Measurements from ENCODE around the gene ZNF610. TPM values are rescaled to one million over a fixed set of nuclear protein-coding genes. Genes with fewer than 3 reads are reported as not detected.

The ZNF610 gene
- total RNA-seq, 1 donor from 2014 or later, result 5.1 TPM

DNA sequence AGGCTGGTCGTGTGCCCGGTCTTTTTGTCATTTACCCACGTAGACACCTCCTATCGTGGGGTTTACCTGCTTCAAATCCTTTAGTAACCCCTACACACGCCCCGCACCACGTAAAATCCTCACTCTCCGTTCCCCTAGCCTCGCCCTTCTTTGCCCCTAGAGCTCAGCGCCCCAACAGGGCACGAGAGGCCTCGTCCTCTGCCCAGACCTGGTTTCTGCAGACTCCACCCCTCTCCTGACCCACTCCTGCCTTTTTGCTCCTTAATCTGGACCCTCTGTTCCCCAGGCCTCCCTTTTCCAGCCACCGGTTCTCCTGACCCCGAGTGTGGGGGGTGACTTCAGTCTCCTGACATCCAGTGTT lies 62.0 kb downstream of the ZNF610 start:
- H3K27me3 ChIP-seq (ENCODE audit: low read depth), result no peaks in the 10 kb centered on the region
- intact Hi-C loops (cut with micrococcal nuclease), result no loop called here
- peaks cover 38% of the 10 kb centered on the region for H3K9me3 ChIP-seq (replicated peaks)
- H3K4me3 ChIP-seq, result peak overlapping the region; percentile 85
- DNase-seq, result no peak
- H3K27ac ChIP-seq (replicated peaks), result peak overlapping the region; percentile 84
- H3K36me3 ChIP-seq, result peaks cover 74% of the 10 kb centered on the region
- TF ChIP-seq CTCF (IDR thresholded peaks at IDR 0.05; ENCODE audit: borderline replicate concordance), result no peak
- peaks cover 24% of the 10 kb centered on the region for H3K4me1 ChIP-seq

GRCh38 chr19:52410276-52410675 lies 74.2 kb downstream of the ZNF610 start:
- H3K27me3 ChIP-seq (ENCODE audit: low read depth), result no peaks in the 10 kb centered on the region
- H3K9me3 ChIP-seq (replicated peaks), result peaks cover 100% of the 10 kb centered on the region
- intact Hi-C loops (cut with micrococcal nuclease), result no loop called here
- H3K36me3 ChIP-seq, result peaks cover 100% of the 10 kb centered on the region
- H3K4me3 ChIP-seq, result no peak overlapping the region
- H3K27ac ChIP-seq (replicated peaks), result no peak overlapping the region
- no peak for TF ChIP-seq CTCF (IDR thresholded peaks at IDR 0.05; ENCODE audit: borderline replicate concordance)
- no peak for DNase-seq
- no peaks in the 10 kb centered on the region for H3K4me1 ChIP-seq

DNA sequence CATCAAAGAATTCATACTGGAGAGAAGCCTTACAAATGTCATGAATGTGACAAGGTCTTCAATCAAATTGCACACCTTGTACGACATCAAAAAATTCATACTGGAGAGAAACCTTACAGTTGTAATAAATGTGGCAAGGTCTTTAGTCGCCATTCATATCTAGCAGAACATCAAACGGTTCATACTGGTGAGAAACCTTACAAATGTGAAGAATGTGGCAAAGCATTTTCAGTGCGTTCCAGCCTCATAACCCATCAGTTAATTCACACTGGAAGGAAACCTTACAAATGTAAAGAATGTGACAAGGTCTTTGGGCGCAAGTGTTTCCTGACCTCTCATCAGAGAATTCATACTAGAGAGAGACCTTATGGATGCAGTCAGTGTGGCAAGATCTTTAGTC lies 79.7 kb downstream of the ZNF610 start:
- H3K4me1 ChIP-seq, result no peaks in the 10 kb centered on the region
- no peak overlapping the region for H3K4me3 ChIP-seq
- no peaks in the 10 kb centered on the region for H3K27me3 ChIP-seq (ENCODE audit: low read depth)
- TF ChIP-seq CTCF (IDR thresholded peaks at IDR 0.05; ENCODE audit: borderline replicate concordance), result no peak
- intact Hi-C loops (cut with micrococcal nuclease), result no loop called here
- peaks cover 56% of the 10 kb centered on the region for H3K36me3 ChIP-seq
- H3K9me3 ChIP-seq (replicated peaks), result peaks cover 100% of the 10 kb centered on the region
- DNase-seq, result no peak
- no peak overlapping the region for H3K27ac ChIP-seq (replicated peaks)

Other genes with a start within 250 kb of the ZNF610 start
- 8.5 TPM for gene ZNF841, start 240.5 kb upstream of the ZNF610 start, total RNA-seq
- gene ZNF616, start 196.3 kb upstream of the ZNF610 start, total RNA-seq, result 5.6 TPM
- gene ZNF836, start 164.6 kb upstream of the ZNF610 start, total RNA-seq, result 8.1 TPM
- gene PPP2R1A, start 146.2 kb upstream of the ZNF610 start, total RNA-seq, result 395 TPM
- 9.2 TPM for gene ZNF766, start 66.7 kb upstream of the ZNF610 start, total RNA-seq
- 18.9 TPM for gene ZNF480, start 39.1 kb upstream of the ZNF610 start, total RNA-seq
- 24.7 TPM for gene ZNF880, start 33.7 kb downstream of the ZNF610 start, total RNA-seq
- gene ZNF528, start 61.6 kb downstream of the ZNF610 start, total RNA-seq, result 16.7 TPM
- gene ZNF534, start 92.9 kb downstream of the ZNF610 start, total RNA-seq, result 0.44 TPM
- 2.4 TPM for gene ZNF578, start 117.3 kb downstream of the ZNF610 start, total RNA-seq
- gene ZNF808, start 191.4 kb downstream of the ZNF610 start, total RNA-seq, result 34.0 TPM
- gene ZNF701, start 234.0 kb downstream of the ZNF610 start, total RNA-seq, result 18.4 TPM

Data from left ventricle myocardium inferior (tissue), 1 donor.